Small intestine (tissue), 7 donors: ENCODE results near the gene TRIML2. TPM values are rescaled to one million over a fixed set of nuclear protein-coding genes. Genes with fewer than 3 reads are reported as not detected.

Experiments
- DNase-seq, 2 donors: peaks; one replicate each; pipeline versions ENCODE4 v3.0.0 to v3.0.0-alpha.2; 2013
- FAIRE-seq: peaks from 2 replicates; lab custom pipeline; 2012; peaks lifted over from hg19 to GRCh38; lab: Jason Lieb, UNC
- H3K27ac ChIP-seq, 3 donors: one replicate each; pipeline ENCODE4 v1.5.1; 2013; ENCODE audit warnings: low read length in 2 of 3, mild to moderate bottlenecking in 2 of 3, control low read depth in 1 of 3, inconsistent platforms in 1 of 3, low read depth in 1 of 3, moderate library complexity in 1 of 3
- H3K27me3 ChIP-seq, 3 donors: one replicate each; pipeline ENCODE4 v1.6.1; 2013; ENCODE audit warnings: low read length in 3 of 3, inconsistent platforms in 1 of 3; ENCODE audit not compliant: control insufficient read depth in 3 of 3, insufficient read depth in 3 of 3
- H3K36me3 ChIP-seq, 3 donors: one replicate each; pipeline ENCODE4 v1.6.1; 2013; ENCODE audit warnings: low read length in 3 of 3, inconsistent platforms in 1 of 3, low read depth in 1 of 3, mild to moderate bottlenecking in 1 of 3, moderate library complexity in 1 of 3; ENCODE audit not compliant: control insufficient read depth in 3 of 3, insufficient read depth in 2 of 3
- H3K4me1 ChIP-seq, 3 donors: one replicate each; pipeline ENCODE4 v1.6.1; 2013; ENCODE audit warnings: low read length in 2 of 3, inconsistent platforms in 1 of 3, low read depth in 1 of 3, mild to moderate bottlenecking in 1 of 3, moderate library complexity in 1 of 3; ENCODE audit not compliant: control insufficient read depth in 3 of 3, insufficient read depth in 2 of 3
- H3K4me3 ChIP-seq, 3 donors: one replicate each; pipeline ENCODE4 v1.5.1; 2013; ENCODE audit warnings: low read length in 3 of 3, control low read depth in 1 of 3, inconsistent platforms in 1 of 3, low read depth in 1 of 3, mild to moderate bottlenecking in 1 of 3, moderate library complexity in 1 of 3
- H3K9me3 ChIP-seq, 2 donors: one replicate each; pipeline ENCODE4 v1.6.1; 2013; ENCODE audit warnings: low read depth in 1 of 2, low read length in 1 of 2; ENCODE audit not compliant: control insufficient read depth in 2 of 2, insufficient read depth in 1 of 2
- WGBS, 3 donors: extraction: QIAGEN DNeasy Blood & Tissue Kit; methylation state at CpG; one replicate each; pipeline ENCODE4 v1.1.7; 2013; 5-methylcytosine and 5-hydroxymethylcytosine counted together
- polyA plus RNA-seq, 4 donors: library from polyadenylated mRNA; stranded (reverse) in 3 of 4; unstranded in 1 of 4; fragments of 200-250 nt in 3 of 4; fragments of 120-200 nt in 1 of 4; gene quantifications; one replicate each; pipeline versions ENCODE4 v1.2.1 to v1.2.3, GENCODE V29; 2013
- donor health status: healthy with polysubstance abuse.
- donor health status: control.
- donor health status: control.
- donor health status: Bipolar disorder and iron deficiency.
- donor health status: healthy.

The TRIML2 gene
- polyA plus RNA-seq, 4 donors = not detected

DNA sequence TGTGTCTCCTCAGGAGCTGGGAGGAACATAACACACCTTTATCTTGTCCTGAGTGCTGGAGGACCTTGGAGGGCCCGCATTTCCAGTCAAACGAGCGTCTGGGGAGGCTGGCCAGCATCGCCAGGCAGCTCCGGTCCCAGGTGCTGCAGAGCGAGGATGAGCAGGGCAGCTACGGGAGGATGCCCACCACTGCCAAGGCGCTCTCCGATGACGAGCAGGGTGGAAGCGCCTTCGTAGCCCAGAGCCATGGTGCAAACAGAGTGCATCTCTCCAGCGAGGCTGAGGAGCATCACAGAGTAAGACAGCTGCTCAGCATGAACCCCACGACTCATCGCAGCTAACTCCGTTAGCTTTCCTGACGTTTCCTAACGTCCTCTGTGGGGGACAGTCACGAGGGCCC is 30.3 kb upstream of the TRIML2 start:
- Histone ChIP-seq H3K27me3 (no peaks in the 10 kb centered on the region), H3K36me3 (no peaks in the 10 kb centered on the region), H3K27ac (no peak overlapping the region), H3K4me3 (no peak overlapping the region), H3K9me3 (peaks cover 0 to 2% of the 10 kb centered on the region in 2 donors), H3K4me1 (no peaks in the 10 kb centered on the region)
- no peak for FAIRE-seq
- no peak for DNase-seq
- WGBS, 3 donors = 88 to 91% (median 88%) methylated on average over 19 of the region's 19 CpGs

DNA sequence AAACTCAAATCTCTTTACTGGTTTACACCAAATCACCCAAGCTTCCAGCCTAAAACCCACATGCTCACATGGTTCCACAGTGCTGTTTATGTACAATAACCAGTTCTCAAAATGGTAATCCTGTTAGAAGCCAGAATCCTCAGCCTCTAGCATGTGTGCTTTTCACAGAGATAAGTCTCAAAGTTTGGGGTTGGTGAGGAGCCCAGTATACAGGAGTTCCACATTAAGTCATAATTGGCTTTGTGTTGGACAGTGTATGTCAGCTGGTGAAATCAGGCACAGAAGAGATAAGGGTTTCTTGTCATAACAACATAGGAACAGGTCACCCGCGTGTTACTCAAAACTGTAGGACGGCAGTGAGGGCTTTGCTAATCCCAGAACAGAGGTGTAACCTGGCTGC is 29.7 kb upstream of the TRIML2 start, which contains the start of gene TRIML1:
TSS of gene TRIML1 (plus strand) at position 301 of the 400 bp plus-strand sequence. CDS start 118 bp downstream, outside the sequence.
- Histone ChIP-seq H3K9me3 (peaks cover 0 to 2% of the 10 kb centered on the region in 2 donors), H3K36me3 (no peaks in the 10 kb centered on the region), H3K4me1 (no peaks in the 10 kb centered on the region), H3K27ac (no peak within 1 kb of the TSS), H3K27me3 (no peaks in the 10 kb centered on the region), H3K4me3 (no peak within 1 kb of the TSS)
- DNase-seq (no peak), FAIRE-seq (no peak)
- WGBS, 3 donors = 83 to 90% (median 88%) methylated on average over 3 of the region's 3 CpGs

DNA sequence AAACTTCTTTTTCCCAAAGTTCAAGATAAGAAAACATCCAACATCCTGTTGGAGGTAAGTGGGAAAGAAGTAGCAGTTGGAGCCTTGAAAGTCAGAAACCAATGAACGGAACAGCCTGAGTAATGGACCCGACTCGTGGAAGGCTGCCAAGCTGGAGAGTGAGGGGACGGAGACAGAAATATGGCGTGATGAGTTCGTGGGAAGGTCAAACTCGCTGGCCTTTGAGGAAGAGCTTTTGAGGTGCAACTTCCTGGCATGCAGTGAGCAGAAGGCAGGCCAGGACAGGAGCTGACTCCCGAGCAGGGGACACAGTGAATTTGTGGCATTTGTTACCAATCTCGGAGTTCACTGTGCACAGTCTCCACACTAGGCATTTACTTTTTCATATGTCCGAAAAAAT is 28.8 kb upstream of the TRIML2 start:
- H3K9me3 ChIP-seq = no peaks in the 10 kb centered on the region
- H3K27ac ChIP-seq = no peak overlapping the region
- 67 to 78% (median 70%) methylated on average over 10 of the region's 10 CpGs for WGBS, 3 donors
- no peaks in the 10 kb centered on the region for H3K36me3 ChIP-seq
- FAIRE-seq = no peak
- H3K4me3 ChIP-seq = no peak overlapping the region
- no peaks in the 10 kb centered on the region for H3K4me1 ChIP-seq
- no peak for DNase-seq
- H3K27me3 ChIP-seq = no peaks in the 10 kb centered on the region

DNA sequence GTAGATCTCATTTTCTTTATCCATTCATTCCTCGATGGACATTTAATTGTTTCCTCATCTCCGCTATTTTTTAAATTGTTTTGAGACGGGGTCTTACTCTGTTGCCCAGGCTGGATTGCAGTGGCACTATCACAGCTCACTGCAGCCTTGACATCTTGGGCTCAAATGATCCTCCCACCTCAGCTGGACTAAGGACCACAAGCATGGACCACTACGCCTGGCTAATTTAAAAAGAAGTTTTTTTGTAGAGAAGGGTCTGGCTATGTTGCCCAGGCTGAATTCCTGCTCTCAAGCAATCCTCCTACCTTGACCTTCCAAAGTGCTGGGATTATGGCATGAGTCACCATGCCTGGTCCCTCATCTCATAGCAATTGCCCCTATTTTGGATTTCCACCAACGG is 22.8 kb upstream of the TRIML2 start:
- H3K36me3 ChIP-seq = no peaks in the 10 kb centered on the region
- H3K4me1 ChIP-seq = no peaks in the 10 kb centered on the region
- no peak for DNase-seq
- H3K4me3 ChIP-seq = no peak overlapping the region
- no peak for FAIRE-seq
- 75 to 95% (median 90%) methylated on average over 5 of the region's 5 CpGs for WGBS, 3 donors
- no peaks in the 10 kb centered on the region for H3K27me3 ChIP-seq
- H3K27ac ChIP-seq = no peak overlapping the region
- H3K9me3 ChIP-seq = no peaks in the 10 kb centered on the region

DNA sequence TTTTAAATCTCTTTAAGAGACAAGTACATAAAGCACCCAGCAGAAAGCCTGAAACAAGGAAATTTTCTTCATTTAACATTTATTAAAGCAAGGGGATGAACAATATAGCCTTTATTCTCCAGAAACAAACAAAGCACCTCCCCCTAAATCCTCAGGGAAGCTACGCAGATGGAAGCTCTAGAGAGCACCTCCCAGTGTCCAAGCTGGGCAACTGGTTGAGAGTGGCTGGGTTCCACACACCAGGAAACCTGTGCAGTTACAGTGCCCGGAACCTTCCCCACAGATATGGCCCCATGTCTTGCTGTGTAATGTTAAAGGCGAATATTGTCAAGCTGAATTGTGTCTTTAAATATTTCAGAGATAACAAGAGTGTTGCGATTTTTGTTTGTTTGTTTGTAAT is 21.0 kb upstream of the TRIML2 start:
- no peak overlapping the region for H3K4me3 ChIP-seq
- 79 to 86% (median 83%) methylated on average over 4 of the region's 4 CpGs for WGBS, 3 donors
- FAIRE-seq = no peak

DNA sequence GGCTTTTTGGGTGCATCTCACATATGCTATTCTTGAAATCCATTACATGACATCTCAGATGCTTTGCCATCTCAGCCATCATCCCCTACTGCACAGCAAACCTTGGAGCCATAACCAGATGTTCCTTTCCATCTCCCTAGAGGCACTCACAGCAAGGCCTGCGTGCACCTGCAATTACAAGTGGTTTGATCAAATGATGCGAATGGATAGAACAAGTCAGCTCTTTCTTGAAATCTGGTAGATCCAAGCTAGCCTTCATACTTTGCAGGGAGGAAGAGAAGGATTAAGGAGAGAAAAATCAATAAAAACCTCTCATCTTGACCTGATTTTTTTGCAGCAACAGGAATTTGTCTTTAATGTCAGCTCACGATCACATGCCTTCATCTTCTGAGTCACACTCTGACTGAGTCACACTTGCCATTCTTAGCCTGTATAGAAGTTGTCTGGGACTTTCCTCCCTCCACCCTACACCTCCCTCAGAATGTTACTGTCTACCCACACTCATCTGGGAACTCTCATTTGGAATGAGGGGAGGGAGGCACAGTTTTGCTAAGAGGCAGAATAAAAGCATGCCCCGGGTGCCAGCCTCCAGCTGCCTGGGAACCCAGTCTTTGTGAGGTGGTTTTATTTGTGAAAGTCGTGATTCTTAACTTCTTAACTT is 17.9 kb upstream of the TRIML2 start:
- Histone ChIP-seq H3K27me3 (no peaks in the 10 kb centered on the region), H3K4me1 (no peaks in the 10 kb centered on the region), H3K9me3 (no peaks in the 10 kb centered on the region), H3K4me3 (no peak overlapping the region), H3K27ac (no peak overlapping the region), H3K36me3 (no peaks in the 10 kb centered on the region)
- no peak for FAIRE-seq
- no peak for DNase-seq
- 60 to 71% (median 70%) methylated on average over 5 of the region's 5 CpGs for WGBS, 3 donors

More for the DNA sequence above, 21.0 kb upstream of the TRIML2 start:
- no peaks in the 10 kb centered on the region for H3K27me3 ChIP-seq
- DNase-seq = no peak
- no peaks in the 10 kb centered on the region for H3K36me3 ChIP-seq
- no peaks in the 10 kb centered on the region for H3K4me1 ChIP-seq
- H3K27ac ChIP-seq = no peak overlapping the region
- H3K9me3 ChIP-seq = no peaks in the 10 kb centered on the region

DNA sequence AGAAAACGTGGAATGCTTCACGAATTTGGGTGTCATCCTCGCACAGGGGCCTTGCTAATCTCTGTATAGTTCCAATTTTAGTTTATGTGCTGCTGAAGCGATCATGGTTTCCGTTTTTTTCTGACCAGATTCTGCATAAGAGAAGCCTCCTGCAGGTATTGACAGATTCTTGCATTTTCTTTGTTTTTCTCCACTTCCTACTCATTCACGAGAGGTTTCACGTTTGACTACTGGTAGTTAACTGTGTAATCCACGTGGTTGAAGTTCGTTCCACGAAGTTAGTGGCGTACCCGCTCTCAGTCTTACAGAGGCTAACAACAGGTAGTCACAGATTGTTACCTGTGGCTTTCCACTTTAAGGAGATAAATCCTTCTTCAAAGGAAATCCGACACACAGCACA is 12.1 kb upstream of the TRIML2 start:
- Histone ChIP-seq H3K4me3 (no peak overlapping the region), H3K4me1 (no peaks in the 10 kb centered on the region), H3K27me3 (no peaks in the 10 kb centered on the region), H3K9me3 (no peaks in the 10 kb centered on the region), H3K27ac (no peak overlapping the region), H3K36me3 (no peaks in the 10 kb centered on the region)
- 64 to 65% (median 64%) methylated on average over 13 of the region's 13 CpGs for WGBS, 3 donors
- DNase-seq (no peak), FAIRE-seq (no peak)

DNA sequence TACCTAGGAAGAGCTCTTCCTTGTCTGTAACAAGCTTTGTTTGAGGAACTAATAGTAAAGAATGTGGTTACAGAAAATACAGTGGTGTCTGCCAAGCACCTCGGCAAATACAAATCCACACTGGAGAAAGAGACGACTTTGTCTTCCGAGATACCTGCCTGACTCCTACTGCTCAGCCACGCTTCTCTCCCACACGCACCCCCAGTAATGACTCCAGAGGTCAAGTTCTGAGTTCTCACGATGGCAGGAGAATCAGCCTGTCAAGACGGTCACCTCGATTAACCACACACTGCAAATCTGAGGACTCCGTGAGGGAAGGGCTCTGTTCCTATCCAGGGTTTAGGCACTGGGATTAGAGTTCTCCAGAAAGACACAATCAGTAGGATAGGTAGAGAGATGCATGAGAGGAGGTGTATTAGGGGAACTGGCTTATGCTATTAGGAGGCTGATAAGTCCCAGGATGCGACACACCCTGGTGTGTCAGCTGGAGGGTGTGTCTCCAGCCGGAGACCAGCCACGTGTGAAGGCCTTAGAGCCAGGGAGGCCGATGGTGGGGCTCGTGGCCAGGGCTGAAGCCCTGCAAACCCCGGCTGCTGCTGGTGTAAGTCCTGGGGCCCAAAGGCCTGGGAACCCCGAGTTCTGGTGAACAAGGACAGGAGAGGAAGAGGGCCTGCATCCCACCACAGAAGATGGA is 8.4 kb upstream of the TRIML2 start:
- FAIRE-seq = no peak
- no peak overlapping the region for H3K4me3 ChIP-seq

More for the DNA sequence above, 8.4 kb upstream of the TRIML2 start:
- WGBS, 3 donors = 76 to 82% (median 78%) methylated on average over 16 of the region's 16 CpGs
- no peaks in the 10 kb centered on the region for H3K9me3 ChIP-seq
- H3K27me3 ChIP-seq = no peaks in the 10 kb centered on the region
- no peaks in the 10 kb centered on the region for H3K4me1 ChIP-seq
- DNase-seq = no peak
- H3K36me3 ChIP-seq = no peaks in the 10 kb centered on the region
- H3K27ac ChIP-seq = no peak overlapping the region
